ENCODE results near the gene KRT222.

KRT222 gene

GRCh38 chr17:40651939-40652338, 13.0 kb downstream of the KRT222 start:
- no peak for DNase-seq

- DNase-seq, result no peak
Observed at GRCh38 chr17:40648384-40648968, 16.5 kb downstream of the KRT222 start.

- peak; percentile 73 for DNase-seq
Observed at GRCh38 chr17:40647624-40648383, 17.2 kb downstream of the KRT222 start, which contains the start of gene SMARCE1. Gene SMARCE1, minus strand, starts transcription at chr17:40647818. Its CDS starts 2,016 bp downstream, at chr17:40645802.

- DNase-seq, result peak; percentile 73
Observed at GRCh38 chr17:40646791-40647623, 18.0 kb downstream of the KRT222 start.

- DNase-seq, result no peak
Observed at GRCh38 chr17:40645943-40646342, 19.0 kb downstream of the KRT222 start.

GRCh38 chr17:40645291-40645690, 19.7 kb downstream of the KRT222 start:
- DNase-seq, result no peak

- no peak for DNase-seq
Observed at GRCh38 chr17:40637931-40638330, 27.0 kb downstream of the KRT222 start.

- DNase-seq, result no peak
Observed at GRCh38 chr17:40633871-40634270, 31.1 kb downstream of the KRT222 start.

- no peak for DNase-seq
Observed at GRCh38 chr17:40632216-40632615, 32.8 kb downstream of the KRT222 start.

- no peak for DNase-seq
Observed at GRCh38 chr17:40629842-40630241, 35.1 kb downstream of the KRT222 start.

- DNase-seq, result no peak
Observed at GRCh38 chr17:40625311-40625710, 39.7 kb downstream of the KRT222 start.

- no peak for DNase-seq
Observed at GRCh38 chr17:40623419-40624210, 41.4 kb downstream of the KRT222 start.

- no peak for DNase-seq
Observed at GRCh38 chr17:40622509-40622928, 42.5 kb downstream of the KRT222 start.

GRCh38 chr17:40621578-40621977, 43.4 kb downstream of the KRT222 start:
- DNase-seq, result no peak

- DNase-seq, result no peak
Observed at GRCh38 chr17:40621019-40621418, 44.0 kb downstream of the KRT222 start.

GRCh38 chr17:40618754-40619625, 46.0 kb downstream of the KRT222 start:
- no peak for DNase-seq

GRCh38 chr17:40617678-40618240, 47.2 kb downstream of the KRT222 start:
- DNase-seq, result no peak

- DNase-seq, result no peak
Observed at GRCh38 chr17:40616592-40616991, 48.4 kb downstream of the KRT222 start.

GRCh38 chr17:40615841-40616476, 49.0 kb downstream of the KRT222 start:
- DNase-seq, result no peak

GRCh38 chr17:40615068-40615840, 49.7 kb downstream of the KRT222 start:
- peak; percentile 42 for DNase-seq
